HPDE6-E6E7 (cell line): ENCODE results near the gene MME.
"Not testable (repeated sequence)": the region's sequence is repeated elsewhere in the genome, so short reads cannot be mapped to it uniquely, and the experiment has no call there.

Source experiments
- DNase-seq: peaks from one replicate; pipeline ENCODE4 v3.0.0; 2011; ENCODE audit warnings: missing footprints; ENCODE audit errors: extremely low spot score

The MME gene

DNA sequence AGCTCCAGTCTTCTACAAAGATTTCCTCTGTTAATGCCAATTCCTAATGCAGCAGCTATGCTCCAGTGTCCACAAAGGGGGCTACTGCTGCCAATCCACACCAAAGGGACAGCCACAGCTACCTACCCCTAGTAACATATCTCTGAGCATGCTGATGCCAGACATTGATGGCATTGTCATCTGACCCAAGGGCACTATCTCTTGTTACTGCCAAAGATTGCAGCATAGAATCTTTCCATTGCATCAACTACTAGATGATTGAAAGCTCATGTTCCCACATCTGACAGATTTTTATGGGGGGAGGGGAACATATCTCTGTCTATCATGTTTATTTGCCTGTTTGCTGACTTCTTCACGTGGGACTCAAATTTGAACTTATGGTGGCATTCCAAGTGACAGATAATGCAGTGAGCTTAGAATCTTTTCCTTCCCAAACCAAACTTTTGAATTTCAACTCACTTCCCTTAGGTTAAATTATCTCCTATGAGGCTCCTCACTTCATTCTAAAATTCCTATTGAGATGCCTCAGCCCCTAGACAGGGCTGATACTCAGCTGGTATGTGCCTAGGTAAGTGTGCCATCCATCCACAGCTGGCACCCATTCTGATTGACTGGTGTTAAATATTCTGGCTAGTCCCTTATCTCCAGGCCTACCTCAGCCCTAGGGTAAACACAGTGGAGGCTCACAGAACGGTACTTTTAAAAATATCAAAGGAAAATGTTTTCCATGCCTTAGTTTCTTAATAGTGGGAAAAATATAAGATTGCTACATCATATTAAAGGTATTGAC lies 113.0 kb downstream of the MME start:
- DNase-seq = no peak

- DNase-seq = no peak
Measured at GRCh38 chr3:155193868-155194267, 113.7 kb downstream of the MME start.

DNA sequence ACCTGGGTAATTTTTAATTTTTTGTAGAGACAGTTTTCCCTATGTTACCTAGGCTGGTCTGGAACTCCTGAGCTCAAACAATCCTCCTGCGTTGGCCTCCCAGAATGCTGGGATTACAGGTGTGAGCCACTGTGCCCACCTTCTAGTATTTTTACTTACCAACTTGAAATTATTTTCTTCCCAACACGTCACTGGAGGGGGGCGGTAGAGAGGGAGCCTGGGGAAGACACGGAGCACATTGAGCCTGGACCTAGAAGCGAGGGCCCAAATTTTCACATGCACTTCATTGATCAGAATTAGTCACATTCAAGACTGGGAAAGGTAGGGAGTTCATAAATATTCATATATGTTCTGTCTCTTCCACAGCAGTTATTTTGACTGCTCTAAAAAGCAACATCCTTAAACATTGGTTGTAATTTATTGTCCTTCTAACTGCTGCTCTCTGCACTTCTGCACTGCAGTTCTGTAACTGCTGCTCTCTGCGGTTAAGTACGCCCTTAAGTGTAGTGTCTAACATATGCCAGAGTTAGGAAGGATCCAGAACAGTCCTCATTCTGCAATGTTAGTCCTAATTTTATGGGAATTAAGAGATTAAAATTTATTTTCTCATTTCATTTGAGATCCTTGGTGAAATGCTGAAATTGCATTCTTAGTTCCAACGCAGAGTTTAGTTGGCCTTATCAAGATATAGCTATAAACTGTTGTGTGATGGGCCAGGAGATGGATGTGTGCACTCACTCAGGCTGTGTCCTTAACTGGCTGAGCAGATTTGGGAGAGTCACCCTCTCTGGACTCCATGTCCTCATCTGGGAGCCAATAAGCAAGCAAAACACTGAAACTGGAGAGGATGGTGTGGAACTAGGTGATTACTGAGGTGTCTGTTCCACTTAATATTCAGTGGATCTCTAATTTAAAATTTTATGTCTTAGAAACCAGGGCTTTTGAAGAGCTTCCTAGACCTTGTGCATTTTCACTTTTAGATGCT lies 115.1 kb downstream of the MME start:
- no peak for DNase-seq

- no peak for DNase-seq
Measured at GRCh38 chr3:155196131-155197021, 116.3 kb downstream of the MME start.

DNA sequence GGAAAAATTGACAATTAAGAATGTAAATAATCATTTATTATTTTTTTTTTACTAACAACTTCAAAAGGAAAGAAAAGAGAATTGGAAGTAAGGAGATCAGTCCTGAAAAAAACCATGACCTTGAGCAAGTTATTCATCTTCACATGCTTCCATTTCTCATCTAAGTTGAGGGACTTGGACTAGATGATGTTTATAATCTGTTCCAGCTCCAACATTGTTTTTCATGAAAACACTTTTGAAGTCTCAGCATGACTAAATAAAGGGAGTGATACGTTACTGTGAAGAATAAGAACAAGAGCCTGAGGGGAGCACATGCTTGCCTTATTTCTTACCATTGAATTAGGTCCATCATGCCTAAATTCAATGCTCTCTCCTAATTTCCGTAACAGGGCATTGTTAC lies 117.7 kb downstream of the MME start:
- no peak for DNase-seq

DNA sequence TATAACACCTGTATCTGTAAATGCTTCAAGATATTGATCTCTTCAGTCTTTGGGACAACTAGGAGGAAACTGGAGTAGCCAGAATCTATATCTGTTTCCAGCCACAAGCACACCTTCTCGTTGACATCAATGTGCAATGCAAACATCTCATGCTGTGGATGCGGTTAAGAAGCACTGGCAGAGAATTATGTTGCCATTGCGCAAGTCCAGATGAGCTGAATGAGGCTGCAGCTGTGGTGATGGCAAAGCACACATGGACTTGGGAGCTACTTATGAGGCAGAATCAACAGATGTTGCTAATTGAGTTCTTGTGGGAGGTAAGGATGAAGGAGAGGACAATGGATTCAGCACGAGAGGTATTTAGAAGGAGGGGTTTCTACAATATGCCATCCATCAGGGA lies 122.5 kb downstream of the MME start:
- DNase-seq = no peak

DNA sequence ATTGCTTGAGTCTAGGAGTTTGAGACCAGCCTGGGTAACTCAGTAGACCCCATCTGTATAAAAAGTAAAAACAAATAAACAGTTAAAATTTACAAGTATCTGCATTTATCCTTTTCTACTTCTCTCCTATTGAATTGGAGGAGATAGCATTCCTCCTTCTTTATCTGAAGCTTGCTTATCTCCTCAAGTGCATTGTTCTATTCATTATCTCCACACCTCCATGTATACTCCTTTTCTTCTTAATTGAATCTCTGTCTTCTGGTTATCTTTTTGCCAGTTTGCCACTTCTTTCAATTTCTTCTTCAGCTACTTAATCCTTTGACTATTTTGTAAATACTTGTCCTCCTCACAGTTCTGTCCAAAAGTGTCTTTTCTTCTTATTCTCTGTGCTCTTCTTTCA lies 124.7 kb downstream of the MME start:
- DNase-seq = no peak

- DNase-seq = no peak
Measured at GRCh38 chr3:155208183-155208800, 128.2 kb downstream of the MME start.

DNA sequence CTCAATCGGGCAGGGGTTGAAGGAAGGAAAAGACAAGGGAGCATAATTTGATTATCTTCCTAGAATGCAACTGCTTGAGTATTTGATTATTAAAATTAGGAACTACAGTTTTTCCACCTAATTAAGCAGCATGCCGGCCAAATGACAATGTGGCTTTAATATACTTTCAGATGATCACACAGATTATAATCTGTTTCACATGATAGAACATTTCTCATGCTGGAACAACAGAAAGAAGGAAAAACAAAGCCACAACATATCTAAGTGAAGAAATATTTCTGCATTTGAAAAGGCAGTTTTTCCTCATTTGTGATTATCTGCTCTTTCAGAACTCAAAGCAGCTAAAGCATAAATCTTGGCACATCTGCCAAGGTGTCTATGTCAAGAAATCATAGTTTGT lies 130.6 kb downstream of the MME start:
- no peak for DNase-seq

DNA sequence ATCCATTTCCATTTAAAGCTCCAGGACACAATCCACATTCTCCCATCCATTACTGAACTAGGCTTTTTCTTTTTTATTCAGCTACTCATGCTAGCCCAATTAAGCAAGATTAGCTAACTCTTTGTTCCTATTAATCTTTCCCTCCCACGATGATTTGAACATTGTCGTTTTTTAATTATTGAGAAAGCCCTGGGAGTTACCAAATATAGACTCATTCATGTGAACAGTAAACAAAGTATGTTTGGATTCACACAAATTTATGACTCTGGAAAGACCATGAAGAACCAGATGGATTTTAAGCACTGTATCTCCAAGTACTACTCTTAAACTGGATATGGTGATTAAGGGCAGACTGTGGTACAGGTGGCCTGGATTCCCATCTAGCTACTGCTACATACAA lies 131.1 kb downstream of the MME start:
- DNase-seq = no peak

DNA sequence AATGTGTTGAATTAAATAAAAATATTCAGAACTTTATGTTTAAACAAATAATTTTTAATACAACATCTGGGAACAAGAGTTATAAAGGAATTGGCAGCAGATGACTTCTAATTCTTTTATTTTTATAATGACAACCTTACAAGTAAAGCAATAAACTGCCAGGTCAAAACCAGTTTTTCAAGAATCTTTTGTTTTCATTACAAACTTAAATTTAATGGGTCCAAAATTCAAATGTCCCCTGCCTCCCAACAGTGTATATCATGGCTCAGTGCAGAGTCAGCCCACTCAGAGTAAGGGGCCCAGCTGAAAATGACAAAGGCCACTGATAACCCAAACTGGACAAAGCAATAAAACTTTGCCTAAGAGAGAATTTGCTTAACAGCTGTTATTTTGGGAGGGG lies 131.8 kb downstream of the MME start:
- DNase-seq = no peak

- not testable (repeated sequence) for DNase-seq
Measured at GRCh38 chr3:155216007-155216406, 135.9 kb downstream of the MME start.

DNA sequence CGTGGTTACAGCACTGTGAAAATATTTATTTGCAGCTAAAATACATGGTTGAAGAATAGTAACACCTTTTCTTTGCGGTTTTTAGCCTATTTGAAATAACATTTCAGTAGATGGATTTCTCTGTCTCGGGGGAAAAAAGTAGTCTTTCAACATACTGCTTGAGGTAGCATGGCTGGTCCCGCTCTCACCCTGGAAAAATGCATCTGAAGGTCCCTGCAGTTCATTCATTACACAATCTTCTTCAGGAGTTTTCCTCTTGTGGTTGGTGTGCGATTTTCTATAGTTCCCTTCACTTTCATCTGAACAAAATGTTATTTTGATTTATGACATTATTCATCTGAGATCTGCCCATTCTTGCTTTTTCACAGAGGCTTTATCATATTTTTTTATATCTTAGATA lies 137.5 kb downstream of the MME start:
- no peak for DNase-seq

DNA sequence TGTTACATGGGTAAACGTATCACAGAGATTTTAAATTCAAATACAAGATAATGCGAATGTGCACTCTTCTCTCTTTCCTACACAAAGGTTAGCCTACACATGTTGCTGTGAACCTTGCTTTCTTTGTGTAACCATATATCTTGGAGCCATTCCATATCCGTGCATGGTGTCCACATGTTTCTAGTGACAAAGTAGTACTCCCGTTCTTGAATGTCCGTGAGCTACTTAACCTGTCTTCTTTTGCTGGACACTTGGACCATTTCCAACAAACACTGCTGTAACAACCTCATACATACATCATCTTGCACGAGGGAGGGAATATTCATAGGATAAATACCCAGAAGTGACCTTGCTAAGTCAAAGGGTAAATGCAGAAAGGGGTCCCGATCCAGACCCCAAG lies 138.3 kb downstream of the MME start:
- no peak for DNase-seq

- no peak for DNase-seq
Measured at GRCh38 chr3:155219106-155219505, 139.0 kb downstream of the MME start.

- no peak for DNase-seq
Measured at GRCh38 chr3:155225417-155225816, 145.3 kb downstream of the MME start.

DNA sequence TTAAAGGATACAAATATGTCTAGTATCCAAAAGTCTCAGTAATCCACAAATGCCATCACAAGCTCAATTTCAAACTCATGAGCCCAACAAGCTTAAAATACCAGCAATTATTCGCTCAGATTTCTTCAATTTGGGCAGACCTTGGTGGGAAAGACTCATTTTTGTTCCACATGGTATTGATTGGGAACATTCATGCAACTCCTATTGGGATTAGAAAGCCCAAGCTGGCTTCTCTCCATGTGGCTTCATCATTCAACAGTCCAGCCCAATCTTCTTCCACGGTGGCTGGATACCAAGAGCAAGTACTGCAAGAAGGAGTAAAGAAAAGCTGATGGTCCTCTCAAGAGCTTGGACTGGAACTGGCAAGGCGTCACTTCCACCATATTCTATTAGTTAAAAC lies 147.0 kb downstream of the MME start:
- no peak for DNase-seq

DNA sequence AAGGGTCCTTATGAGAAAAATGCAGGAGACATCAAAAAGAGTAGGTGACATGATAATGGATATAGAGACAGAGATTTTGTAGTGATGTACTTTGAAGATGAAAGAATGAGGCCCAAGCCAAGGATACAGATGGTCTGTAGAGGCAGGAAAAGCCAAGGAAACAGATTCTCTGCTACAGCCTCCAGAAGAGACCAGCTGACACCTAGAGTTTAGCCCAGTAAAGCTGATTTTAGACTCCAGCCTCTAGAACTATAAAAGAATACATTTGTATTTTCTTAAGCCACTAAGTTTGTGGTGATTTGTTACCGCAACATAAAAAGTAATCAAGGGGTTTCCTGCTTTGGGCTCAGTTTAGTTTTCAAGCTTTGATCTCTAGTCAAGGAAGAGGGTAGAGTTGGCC lies 148.6 kb downstream of the MME start:
- no peak for DNase-seq

DNA sequence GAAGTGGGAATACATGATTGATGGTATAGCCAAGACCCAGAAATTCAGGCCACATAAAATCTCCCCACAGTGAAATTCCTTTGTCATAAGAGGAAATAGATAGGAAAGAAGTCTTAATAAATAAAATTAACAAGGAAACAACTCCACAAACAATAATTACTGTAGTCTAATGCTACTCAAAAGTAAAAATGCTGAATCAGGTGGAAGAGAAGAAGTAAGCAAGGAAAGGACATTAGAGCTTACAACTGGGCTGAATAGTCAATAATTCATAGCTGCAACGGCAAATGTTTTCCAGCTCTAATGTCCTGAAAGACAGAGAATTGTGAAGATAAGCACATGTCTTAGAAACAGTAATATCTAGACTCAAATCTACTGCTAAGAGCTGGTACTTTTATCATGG lies 149.0 kb downstream of the MME start:
- no peak for DNase-seq

DNA sequence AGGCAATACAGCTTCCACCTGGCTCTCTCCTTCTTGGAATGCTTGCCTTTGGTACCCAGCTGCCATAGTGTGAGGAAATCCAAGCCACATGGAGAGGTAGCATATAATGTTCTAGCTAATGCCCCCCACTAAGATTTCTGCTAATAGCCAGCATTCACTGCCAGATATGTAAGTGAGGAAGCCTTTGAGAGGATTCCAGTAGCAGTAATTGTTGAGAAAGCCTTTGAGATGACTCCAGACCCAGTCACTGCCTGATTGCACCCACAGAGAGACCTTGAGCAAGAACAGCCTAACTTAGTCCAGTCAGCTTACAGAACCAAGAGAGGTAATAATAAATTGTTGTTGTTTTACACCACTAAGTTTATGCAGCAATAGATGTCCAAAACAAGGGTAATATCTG lies 150.3 kb downstream of the MME start:
- DNase-seq = no peak

DNA sequence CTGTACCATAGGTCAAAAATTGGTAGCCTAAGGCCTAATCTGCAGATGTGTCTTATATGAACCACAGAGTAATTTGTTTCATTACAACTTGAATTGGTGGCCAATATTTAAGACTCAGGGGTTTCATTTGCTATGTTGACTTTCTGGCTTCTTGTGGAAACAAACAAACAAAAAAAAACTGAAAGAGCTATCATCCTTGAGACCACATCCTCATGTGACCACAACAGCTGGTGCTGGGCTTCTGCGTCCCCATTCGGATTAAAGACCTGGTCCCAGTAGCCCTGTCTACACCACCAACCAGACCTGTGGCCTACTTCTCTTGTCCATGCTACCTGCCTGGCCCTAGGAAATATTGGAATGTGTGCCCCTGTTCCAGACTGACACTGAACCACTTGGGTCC lies 151.7 kb downstream of the MME start:
- DNase-seq = no peak
